Kidney epithelial cell (primary cell): ENCODE results near the gene OR2C1. TPM values are rescaled to one million over a fixed set of nuclear protein-coding genes. Genes with fewer than 3 reads are reported as not detected.

Source experiments
- DNase-seq: peaks from one replicate; pipeline ENCODE4 v3.0.0-alpha.2; 2010; ENCODE audit warnings: low read depth
- H3K27me3 ChIP-seq: 2 replicates; pipeline ENCODE4 v1.6.0; 2011; ENCODE audit warnings: low read length; ENCODE audit not compliant: control insufficient read depth, insufficient read depth
- H3K36me3 ChIP-seq: 2 replicates; pipeline ENCODE4 v1.5.1; 2011; ENCODE audit warnings: low read length; ENCODE audit not compliant: control insufficient read depth, insufficient read depth
- H3K4me3 ChIP-seq: 2 replicates; pipeline ENCODE4 v1.5.1; 2011; ENCODE audit warnings: low read depth, mild to moderate bottlenecking, control low read depth, low read length
- CTCF ChIP-seq: IDR thresholded peaks from 2 replicates; pipeline ENCODE4 v1.5.1; 2011; ENCODE audit warnings: mild to moderate bottlenecking, moderate library complexity, low read length, control low read depth, inconsistent platforms; ENCODE audit not compliant: insufficient read depth, poor library complexity, severe bottlenecking
- total RNA-seq: library from RNA; depleted of rRNA; stranded (reverse); fragments of >200 nt; gene quantifications from 2 replicates; pipeline ENCODE4 v1.2.3, GENCODE V29; 2015

Gene OR2C1
- total RNA-seq, 1 donor from 2014 or later = 0.08 TPM

GRCh38 chr16:3328104-3328503, 27.6 kb upstream of the OR2C1 start:
- TF ChIP-seq CTCF = no peak
- Histone ChIP-seq H3K4me3 (no peak overlapping the region), H3K36me3 (no peaks in the 10 kb centered on the region), H3K27me3 (no peaks in the 10 kb centered on the region)
- DNase-seq = no peak

- no peak overlapping the region for H3K4me3 ChIP-seq
- TF ChIP-seq CTCF = no peak
- H3K27me3 ChIP-seq = no peaks in the 10 kb centered on the region
- no peaks in the 10 kb centered on the region for H3K36me3 ChIP-seq
- no peak for DNase-seq
These were observed 27.0 kb upstream of the OR2C1 start for GRCh38 chr16:3328643-3329042.

GRCh38 chr16:3346041-3346440, 9.6 kb upstream of the OR2C1 start:
- no peak for TF ChIP-seq CTCF
- H3K27me3 ChIP-seq = no peaks in the 10 kb centered on the region
- H3K4me3 ChIP-seq = no peak overlapping the region
- DNase-seq = no peak
- no peaks in the 10 kb centered on the region for H3K36me3 ChIP-seq

- H3K36me3 ChIP-seq = no peaks in the 10 kb centered on the region
- no peak for TF ChIP-seq CTCF
- no peak for DNase-seq
- no peak overlapping the region for H3K4me3 ChIP-seq
- H3K27me3 ChIP-seq = no peaks in the 10 kb centered on the region
These were observed 8.1 kb upstream of the OR2C1 start for GRCh38 chr16:3347586-3347985.

- TF ChIP-seq CTCF = no peak
- H3K36me3 ChIP-seq = no peaks in the 10 kb centered on the region
- H3K27me3 ChIP-seq = no peaks in the 10 kb centered on the region
- no peak for DNase-seq
- no peak overlapping the region for H3K4me3 ChIP-seq
These were observed 7.0 kb upstream of the OR2C1 start for GRCh38 chr16:3348547-3349167.

- no peak for TF ChIP-seq CTCF
- H3K36me3 ChIP-seq = no peaks in the 10 kb centered on the region
These were observed 6.5 kb upstream of the OR2C1 start for GRCh38 chr16:3349175-3349574.

More at GRCh38 chr16:3349175-3349574, 6.5 kb upstream of the OR2C1 start:
- H3K27me3 ChIP-seq = no peaks in the 10 kb centered on the region
- H3K4me3 ChIP-seq = no peak overlapping the region
- DNase-seq = no peak
